NCI-H2029 (cell line): ENCODE results near the gene NUP54.

Experiments used
- DNase-seq: peaks from one replicate; lab custom pipeline; 2025; lab: John Stamatoyannopoulos, UW

The NUP54 gene

GRCh38 chr4:76072760-76073159 is 75.4 kb downstream of the NUP54 start:
- no peak for DNase-seq

GRCh38 chr4:76067652-76068286 is 80.4 kb downstream of the NUP54 start:
- DNase-seq, result peak; percentile 54

- no peak for DNase-seq
Measured at GRCh38 chr4:76066546-76066945, 81.7 kb downstream of the NUP54 start.
